ENCODE data around the gene SMCO1. TPM values are rescaled to one million over a fixed set of nuclear protein-coding genes. Genes with fewer than 3 reads are reported as not detected.
"Not testable (repeated sequence)": the region's sequence is repeated elsewhere in the genome, so short reads cannot be mapped to it uniquely, and the experiment has no call there.

SMCO1 gene
- total RNA-seq, 3 donors from 2014 or later = not detected

- Histone ChIP-seq H3K4me3 (no peak overlapping the region), H3K4me1 (ENCODE audit: low read depth) (no peaks in the 10 kb centered on the region), H3K9me3 (peaks cover 15% of the 10 kb centered on the region), H3K36me3 (ENCODE audit: low read depth) (no peaks in the 10 kb centered on the region)
- DNase-seq = no peak
- TF ChIP-seq CTCF (IDR thresholded peaks at IDR 0.05) = no peak
- intact Hi-C loops (cut with DNase I, micrococcal nuclease) = loop anchor here in 1 of 2 donors (10.0 kb wide), 1 partner anchor 259 kb away; no protein-coding TSS in a partner anchor
- ATAC-seq = no peak
Observed at GRCh38 chr3:196513697-196514349, 1.3 kb downstream of the SMCO1 start.

DNA sequence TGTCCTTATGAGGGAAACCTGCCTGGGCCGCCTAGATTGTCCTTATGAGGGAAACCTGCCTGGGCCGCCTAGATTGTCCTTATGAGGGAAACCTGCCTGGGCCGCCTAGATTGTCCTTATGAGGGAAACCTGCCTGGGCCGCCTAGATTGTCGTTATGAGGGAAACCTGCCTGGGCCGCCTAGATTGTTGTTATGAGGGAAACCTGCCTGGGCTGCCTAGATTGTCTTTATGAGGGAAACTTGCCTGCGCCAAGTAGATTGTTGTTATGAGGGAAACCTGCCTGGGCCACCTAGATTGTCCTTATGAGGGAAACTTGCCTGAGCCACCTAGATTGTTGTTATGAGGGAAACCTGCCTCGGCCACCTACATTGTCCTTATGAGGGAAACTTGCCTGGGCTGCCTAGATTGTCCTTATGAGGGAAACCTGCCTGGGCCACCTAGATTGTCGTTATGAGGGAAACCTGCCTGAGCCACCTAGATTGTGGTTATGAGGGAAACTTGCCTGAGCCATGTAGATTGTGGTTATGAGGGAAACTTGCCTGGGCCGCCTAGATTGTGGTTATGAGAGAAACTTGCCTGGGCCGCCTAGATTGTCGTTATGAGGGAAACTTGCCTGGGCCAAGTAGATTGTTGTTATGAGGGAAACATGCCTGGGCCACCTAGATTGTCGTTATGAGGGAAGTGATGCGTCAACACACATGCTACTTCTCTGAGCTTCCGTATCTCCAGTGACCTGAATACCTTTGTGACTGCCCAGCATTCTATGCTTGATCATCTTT lies 3.3 kb downstream of the SMCO1 start:
- H3K4me3 ChIP-seq; ATAC-seq; H3K4me1 ChIP-seq (ENCODE audit: low read depth); H3K36me3 ChIP-seq (ENCODE audit: low read depth); DNase-seq; H3K9me3 ChIP-seq: not testable (repeated sequence)
- intact Hi-C loops (cut with DNase I, micrococcal nuclease) = loop anchor here in 1 of 2 donors (10.0 kb wide), 1 partner anchor 257 kb away; no protein-coding TSS in a partner anchor

- not testable (repeated sequence) for H3K9me3 ChIP-seq; ATAC-seq; DNase-seq; H3K4me3 ChIP-seq; H3K4me1 ChIP-seq (ENCODE audit: low read depth); H3K36me3 ChIP-seq (ENCODE audit: low read depth)
- intact Hi-C loops (cut with DNase I, micrococcal nuclease) = loop anchor here in 1 of 2 donors (10.0 kb wide), 1 partner anchor 256 kb away; no protein-coding TSS in a partner anchor
Observed at GRCh38 chr3:196511108-196511507, 4.0 kb downstream of the SMCO1 start.

DNA sequence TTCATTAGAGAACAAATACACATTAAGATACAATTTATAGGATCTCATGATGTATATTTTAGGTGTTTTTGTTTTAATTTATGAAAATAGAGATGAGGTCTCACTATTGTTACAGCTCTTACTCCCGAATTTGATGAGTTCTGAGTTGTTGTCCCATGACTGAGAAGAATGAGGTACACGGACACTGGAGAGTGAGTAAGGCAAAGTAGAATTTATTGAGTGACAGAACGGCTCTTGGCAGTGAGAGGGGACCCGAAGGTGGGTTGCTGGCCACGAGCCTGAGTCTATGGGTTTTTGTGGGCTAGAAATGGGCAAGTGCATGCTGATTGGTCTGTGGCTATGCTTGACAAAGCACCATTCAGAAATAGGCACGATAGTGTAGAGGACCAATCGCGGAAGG lies 8.5 kb downstream of the SMCO1 start:
- Histone ChIP-seq H3K9me3 (peaks cover 6% of the 10 kb centered on the region), H3K36me3 (ENCODE audit: low read depth) (no peaks in the 10 kb centered on the region), H3K4me1 (ENCODE audit: low read depth) (no peaks in the 10 kb centered on the region), H3K4me3 (no peak overlapping the region)
- DNase-seq (no peak), ATAC-seq (no peak)
- intact Hi-C loops (cut with DNase I, micrococcal nuclease) = no loop called here
- TF ChIP-seq CTCF (IDR thresholded peaks at IDR 0.05) = no peak

- ATAC-seq (no peak), DNase-seq (no peak)
- intact Hi-C loops (cut with DNase I, micrococcal nuclease) = no loop called here
- Histone ChIP-seq H3K4me3 (no peak overlapping the region), H3K9me3 (peaks cover 6% of the 10 kb centered on the region), H3K4me1 (ENCODE audit: low read depth) (peaks cover 9% of the 10 kb centered on the region), H3K36me3 (ENCODE audit: low read depth) (no peaks in the 10 kb centered on the region)
- TF ChIP-seq CTCF (IDR thresholded peaks at IDR 0.05) = no peak
Observed at GRCh38 chr3:196504556-196504955, 10.6 kb downstream of the SMCO1 start.

DNA sequence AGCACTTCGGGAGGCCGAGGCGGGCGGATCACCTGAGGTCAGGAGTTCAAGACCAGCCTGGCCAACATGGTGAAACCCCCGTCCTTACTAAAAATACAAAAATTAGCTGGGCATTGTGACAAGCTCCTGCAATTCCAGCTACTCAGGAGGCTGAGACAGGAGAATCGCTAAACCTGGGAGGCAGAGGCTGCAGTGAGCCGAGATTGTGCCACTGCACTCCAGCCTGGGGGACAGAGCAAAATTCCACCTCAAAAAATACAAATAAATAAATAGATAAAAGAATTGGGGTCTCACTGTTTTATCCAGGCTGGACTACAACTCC lies 11.1 kb downstream of the SMCO1 start:
- ATAC-seq; H3K4me3 ChIP-seq; intact Hi-C loops (cut with DNase I, micrococcal nuclease); DNase-seq; H3K4me1 ChIP-seq (ENCODE audit: low read depth); H3K9me3 ChIP-seq; H3K36me3 ChIP-seq (ENCODE audit: low read depth): not testable (repeated sequence)

Measured in mucosa of descending colon (tissue), 3 donors.